ENCODE results near the gene SMAD1.
"Not testable (repeated sequence)": the region's sequence is repeated elsewhere in the genome, so short reads cannot be mapped to it uniquely, and the experiment has no call there.

Gene SMAD1

DNA sequence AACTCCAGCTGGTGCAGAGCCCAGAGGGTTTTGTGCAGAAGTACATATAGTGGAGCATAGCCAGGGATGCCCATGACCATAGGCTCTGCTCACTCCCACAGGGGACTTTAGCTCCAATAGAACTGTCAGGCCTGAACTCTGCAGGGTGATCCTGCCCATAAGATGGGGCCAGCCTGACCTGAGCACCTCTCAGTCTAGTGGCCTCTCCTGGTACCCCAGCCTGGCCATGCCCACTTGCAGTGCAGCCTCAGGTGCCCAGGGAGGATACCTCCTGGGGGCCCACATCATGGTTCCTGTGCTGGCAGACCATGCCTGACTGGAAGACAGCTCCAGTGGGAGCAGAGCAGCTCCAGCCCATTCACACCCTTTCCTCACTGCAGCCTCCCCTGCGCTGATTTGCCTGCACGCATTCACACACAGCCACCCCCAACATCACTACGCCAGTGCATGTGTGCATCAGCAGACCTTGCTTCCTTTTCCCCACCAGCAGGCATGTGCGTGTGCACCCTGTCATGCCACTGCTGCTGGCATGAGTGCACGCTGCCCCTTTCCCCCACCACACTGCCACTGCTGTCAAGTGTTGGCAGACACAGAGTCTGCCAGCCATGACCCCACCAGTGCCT, 84.5 kb downstream of the SMAD1 start:
- no peak for DNase-seq

DNA sequence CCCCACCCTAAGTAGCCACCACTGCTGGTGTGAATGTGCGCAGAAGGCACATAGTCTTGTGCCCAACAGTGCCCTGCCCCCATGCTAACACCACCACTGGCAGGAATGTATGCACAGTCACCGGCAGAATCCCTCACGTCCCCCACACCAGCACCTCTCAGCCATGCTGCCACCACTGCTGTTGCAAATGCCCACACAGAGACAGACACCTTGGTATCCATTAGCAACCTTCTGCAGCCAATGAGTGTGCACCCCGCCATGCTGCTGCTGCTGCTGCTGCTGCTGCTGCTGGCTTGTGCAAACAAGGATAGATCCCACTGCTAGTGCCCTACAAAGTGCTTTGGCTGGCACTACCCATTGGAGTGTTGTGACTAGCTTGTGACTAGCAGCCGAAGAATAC, 85.1 kb downstream of the SMAD1 start:
- DNase-seq = no peak

DNA sequence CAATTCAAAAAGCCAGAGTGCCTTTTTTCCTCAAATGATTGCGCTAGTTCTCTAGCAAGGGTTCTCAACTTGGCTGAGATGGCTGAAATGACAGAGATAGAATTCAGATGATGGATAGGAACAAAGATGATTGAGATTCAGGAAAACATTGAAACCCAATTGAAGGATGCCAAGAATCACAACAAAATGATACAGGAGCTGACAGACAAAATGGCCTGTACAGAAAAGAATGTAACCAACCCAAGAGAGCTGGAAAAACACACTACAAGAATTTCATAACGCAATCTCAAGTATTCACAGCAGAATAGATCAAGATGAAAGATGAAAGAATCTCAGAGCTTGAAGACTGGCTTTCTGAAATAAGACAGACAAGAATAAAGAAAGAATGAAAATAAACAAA, 85.9 kb downstream of the SMAD1 start:
- DNase-seq = no peak

DNA sequence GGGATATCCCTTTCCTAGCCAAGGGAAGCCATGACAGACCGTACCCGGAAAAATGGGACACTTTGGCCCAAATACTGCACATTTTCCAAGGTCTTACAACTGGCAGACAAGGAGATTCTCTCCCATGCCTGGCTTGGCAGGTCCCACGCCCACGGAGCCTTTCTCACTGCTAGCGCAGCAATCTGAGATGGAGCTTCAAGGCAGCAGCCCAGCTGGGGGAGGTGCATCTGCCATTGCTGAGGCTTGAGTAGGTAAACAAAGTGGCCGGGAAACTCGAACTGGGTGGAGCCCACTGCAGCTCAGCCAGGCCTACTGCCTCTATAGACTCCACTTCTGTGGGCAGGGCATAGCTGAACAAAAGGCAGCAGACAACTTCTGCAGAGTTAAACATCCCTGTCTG, 92.9 kb downstream of the SMAD1 start:
- not testable (repeated sequence) for DNase-seq

DNA sequence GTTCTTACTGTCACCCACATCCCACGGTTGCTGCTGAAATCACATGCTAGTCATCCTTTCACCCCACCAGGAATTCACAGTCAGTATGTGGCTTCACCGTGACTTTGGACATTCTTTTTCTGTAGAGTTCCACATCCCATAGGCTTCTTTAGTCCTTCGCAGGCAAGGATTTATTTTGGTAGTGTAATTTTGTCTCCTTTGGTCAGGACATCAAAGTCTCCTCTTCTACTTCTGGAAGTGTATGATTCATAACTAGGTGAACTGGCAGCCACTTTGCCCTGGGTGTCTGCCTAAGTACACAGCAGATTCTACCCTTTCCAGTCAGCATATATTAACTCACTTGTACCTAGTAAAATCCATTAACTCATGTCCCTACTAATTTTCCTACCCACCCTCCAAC, 99.3 kb downstream of the SMAD1 start:
- DNase-seq = no peak

DNA sequence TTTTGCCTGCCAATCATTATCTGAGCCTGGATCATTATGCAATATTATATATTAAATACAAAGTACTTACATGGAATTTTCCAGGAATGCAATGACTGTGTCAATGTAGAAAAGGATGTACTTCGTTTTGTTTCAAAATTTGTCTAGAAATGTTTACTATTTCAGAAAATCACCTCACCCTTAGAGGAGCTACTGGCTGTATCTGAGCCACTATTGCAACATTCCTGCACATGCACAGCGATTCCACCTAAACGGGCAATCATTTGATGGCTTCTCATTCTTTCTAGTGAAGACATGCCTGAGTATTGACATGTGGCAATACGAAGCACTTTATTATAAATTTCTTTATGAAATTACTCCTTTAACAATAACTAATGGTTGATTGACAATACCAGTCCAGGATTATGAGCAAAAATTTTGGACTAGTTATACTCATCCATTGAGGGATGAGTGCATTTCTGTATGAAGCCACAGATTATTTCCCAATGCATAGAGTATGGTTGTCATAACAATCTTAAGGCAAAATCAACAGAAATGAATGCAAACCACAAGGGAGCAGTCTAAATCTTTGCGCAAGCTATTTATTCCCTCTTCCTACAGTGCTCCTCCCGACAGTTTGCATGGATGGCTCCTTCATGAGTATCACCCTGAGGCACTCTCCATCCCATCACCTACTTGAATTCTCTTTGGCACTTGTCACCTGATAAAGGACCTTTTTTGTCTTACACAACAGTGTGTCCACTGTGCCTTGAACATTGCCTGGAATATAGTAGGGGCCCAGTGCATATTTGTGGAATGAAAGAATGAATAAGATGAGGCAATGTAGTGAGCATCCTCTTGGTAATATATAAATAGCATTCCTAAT, 101.8 kb downstream of the SMAD1 start:
- no peak for DNase-seq

DNA sequence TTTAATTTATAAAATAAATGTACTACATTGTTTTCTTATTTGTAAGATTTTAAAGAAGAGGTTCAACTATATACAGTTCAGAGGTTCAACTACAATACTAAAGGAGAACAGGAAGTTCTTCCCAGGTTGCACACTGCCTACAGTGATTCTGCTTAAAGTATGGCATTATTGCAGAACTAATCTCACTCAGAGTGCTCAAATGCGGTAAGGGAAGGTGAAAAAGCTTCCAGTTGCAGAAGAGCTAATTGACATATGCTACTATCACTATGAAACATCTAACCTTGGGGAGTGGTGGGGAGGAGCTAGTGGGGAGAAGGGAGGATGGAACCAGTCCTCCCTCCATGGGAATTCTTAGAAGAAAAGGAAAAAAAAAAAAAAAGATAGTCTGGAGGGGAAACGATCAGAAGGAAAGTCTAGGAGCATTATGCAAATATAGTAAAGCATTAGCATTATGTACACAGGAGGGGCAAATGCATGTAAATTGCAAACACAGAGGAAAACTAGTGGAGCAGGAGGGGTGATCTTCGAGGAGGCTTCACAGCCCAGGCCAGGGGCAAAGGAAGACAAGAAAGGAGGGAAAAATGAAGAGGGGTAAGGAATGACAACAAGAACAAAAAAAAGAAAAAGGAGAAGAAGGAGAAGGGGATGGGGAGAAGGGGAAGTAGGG, 105.6 kb downstream of the SMAD1 start:
- DNase-seq = no peak

DNA sequence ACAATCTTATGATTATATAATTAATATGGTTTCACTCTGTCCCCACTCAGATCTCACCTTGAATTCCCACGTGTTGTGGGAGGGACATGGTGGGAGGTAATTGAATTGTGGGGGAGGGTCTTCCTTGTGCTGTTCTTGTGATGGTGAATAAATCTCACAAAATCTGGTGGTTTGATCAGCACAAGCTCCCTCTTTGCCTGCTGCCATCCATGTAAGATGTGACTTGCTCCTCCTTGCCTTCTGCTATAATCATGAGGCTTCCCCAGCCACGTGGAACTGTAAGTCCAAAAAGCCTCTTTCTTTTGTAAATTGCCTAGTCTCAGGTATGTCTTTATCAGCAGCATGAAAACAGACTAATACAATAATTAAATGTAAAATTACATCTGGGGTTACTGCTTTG, 107.7 kb downstream of the SMAD1 start:
- not testable (repeated sequence) for DNase-seq

DNA sequence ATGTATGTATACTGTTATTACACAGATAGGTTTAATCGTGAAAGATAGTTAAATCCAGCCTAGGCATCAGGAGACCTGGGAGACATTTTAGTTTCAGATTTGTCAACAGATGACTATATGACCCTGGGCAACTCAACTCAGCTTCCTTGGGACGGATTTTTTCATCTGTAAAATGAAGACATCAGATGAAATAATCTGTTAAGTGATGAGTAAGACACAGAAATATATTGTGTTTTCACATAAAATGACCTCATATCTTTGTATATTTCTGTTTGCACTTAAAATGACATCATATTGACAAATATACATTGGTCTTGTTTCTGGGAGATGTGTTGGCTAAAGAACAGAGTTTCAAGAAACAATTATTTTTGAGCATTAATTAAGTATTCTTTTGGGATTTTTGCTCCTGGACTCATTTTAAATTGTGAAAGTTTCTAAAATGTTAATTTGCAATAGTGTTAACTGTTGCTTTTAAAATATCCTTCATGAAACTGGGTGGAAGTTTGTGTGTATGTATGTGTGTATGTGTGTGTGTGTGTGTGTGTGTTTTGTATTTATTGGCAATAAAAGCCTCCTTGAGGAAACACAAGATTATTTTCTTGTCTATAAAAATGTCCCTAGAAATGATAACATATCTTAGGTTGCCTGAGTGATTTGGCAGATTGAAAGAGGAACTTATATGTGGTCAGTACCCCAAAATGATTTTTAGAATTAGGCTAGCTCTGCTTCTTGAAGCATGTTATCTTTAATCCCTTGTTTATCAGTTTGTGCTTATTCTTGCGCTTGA, 108.5 kb downstream of the SMAD1 start:
- DNase-seq = no peak

DNA sequence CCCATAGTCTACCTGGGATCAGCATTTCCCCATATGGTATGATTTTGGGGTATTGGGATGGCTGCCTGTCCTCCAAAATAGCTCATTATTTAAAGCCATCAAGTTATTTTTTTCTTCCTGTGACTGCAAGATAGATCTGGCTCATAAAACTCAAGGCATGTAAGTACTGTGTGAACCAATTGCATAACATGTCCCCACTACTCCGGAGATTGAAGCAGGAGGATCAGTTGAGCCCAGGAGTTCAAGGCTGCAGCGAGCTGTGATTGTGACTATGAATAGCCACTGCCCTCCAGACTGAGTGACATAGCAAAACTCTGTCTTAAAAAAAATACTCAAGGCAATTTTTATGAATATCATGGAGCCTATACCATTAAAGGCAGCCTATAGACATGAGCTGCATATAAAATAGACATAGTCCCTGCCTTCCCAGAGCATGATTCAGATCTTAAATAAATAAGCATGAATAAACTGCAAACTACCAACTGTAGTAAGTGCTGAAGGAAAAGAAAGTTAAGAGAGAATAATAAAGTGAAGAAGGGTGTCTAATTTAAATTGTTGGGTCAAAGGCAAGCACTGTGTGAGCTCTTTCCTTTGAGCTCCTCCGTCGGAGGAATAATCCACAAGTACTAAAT, 120.6 kb downstream of the SMAD1 start:
- no peak for DNase-seq

DNA sequence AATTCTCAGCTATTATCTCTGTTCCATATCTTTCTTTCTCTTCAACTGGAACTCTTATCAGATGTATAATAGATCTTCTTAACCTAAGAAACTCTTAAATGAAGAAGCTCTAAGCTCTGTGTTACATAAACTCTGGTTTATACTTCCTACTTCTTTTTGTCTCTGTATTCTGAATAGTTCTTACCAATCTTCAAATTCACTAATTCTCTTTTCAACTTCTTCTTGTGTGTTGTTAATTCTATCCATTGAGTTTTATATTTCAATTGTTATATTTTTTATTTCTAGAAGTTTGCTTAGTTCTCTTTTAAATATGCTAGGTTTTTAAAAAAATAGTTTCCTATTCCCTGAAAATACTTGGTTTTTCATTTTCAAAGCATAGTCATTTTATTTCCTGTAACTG, 124.3 kb downstream of the SMAD1 start:
- no peak for DNase-seq
